ENCODE measurements around the gene ARHGEF7. TPM values are rescaled to one million over a fixed set of nuclear protein-coding genes. Genes with fewer than 3 reads are reported as not detected.

The ARHGEF7 gene
- total RNA-seq, 1 donor from 2014 or later: 63.2 TPM

DNA sequence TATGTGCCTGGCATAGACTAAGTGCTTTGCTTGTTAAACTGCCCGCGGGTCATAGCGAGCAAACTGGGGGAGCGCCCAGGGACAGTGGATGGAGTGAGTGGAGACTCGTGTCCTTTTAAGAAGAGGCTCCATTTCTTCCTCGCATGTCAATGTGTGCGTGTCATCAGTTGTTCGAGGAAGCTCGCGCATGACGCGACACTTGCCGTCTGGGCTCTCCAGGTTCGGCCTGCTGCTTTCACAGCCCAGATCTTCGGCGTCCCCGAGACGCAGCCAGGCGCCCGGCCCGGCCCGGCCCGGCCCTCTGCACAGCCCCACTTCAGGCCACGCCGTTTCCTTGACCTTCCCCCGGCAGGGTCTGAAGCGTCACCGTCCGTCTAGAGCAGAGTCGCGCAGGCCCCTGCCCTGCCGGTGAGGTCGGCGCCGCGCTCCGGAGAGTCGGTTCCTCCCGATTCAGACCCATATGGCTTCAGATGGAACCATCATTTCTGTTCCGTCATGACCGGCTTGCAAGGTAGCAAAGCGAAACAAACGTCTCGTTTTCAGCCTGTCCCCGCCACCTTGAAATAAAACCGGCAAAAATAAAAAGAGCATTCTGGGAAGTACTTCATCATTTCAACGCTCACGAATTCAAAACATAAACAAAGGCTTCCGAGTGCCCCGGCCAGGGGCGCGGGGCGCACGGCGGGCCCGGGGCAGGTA is 599 bp upstream of the ARHGEF7 start:
- peak; percentile 77 for DNase-seq
- TF ChIP-seq, protein P1, sequence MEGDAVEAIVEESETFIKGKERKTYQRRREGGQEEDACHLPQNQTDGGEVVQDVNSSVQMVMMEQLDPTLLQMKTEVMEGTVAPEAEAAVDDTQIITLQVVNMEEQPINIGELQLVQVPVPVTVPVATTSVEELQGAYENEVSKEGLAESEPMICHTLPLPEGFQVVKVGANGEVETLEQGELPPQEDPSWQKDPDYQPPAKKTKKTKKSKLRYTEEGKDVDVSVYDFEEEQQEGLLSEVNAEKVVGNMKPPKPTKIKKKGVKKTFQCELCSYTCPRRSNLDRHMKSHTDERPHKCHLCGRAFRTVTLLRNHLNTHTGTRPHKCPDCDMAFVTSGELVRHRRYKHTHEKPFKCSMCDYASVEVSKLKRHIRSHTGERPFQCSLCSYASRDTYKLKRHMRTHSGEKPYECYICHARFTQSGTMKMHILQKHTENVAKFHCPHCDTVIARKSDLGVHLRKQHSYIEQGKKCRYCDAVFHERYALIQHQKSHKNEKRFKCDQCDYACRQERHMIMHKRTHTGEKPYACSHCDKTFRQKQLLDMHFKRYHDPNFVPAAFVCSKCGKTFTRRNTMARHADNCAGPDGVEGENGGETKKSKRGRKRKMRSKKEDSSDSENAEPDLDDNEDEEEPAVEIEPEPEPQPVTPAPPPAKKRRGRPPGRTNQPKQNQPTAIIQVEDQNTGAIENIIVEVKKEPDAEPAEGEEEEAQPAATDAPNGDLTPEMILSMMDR (IDR thresholded peaks at IDR 0.05): no peak
- no peaks in the 10 kb centered on the region for H3K9me3 ChIP-seq
- H3K4me3 ChIP-seq: peak overlapping the region; percentile 65
- H3K27me3 ChIP-seq: peaks cover 23% of the 10 kb centered on the region
- intact Hi-C loops (cut with DNase I): no loop called here
- peak; percentile 82 for ATAC-seq
- peak overlapping the region; percentile 72 for H3K27ac ChIP-seq
- peaks cover 12% of the 10 kb centered on the region for H3K4me1 ChIP-seq
- H3K36me3 ChIP-seq: no peaks in the 10 kb centered on the region

DNA sequence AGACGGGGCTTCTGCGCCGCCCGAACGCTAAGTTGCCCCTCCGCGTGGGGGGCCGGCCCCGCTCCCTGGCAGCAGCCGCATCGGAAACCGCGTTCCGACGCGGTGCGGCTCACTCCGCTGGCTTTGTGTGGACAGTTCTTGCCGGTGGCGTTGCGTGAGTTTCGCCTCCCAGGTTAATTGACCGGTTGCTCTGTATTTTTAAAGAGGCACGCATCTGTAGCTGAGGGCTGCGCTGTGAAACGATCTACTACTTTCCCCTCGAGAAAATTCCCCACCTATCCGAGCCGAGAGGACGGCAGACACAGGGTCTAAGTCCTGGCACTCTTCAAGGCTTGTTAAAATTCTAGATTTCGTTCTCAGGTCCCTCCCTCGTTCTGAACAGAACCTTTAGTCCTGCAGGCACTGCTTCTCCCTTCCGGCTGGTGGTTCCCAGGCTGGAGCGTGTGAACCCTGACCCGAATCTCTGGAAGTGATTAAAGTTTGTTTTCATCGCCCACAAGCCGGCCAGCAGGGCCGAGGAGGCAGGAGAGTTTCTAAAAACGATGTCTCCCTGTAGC is 933 bp downstream of the ARHGEF7 start:
- TF ChIP-seq, protein P1 (IDR thresholded peaks at IDR 0.05): no peak
- intact Hi-C loops (cut with DNase I): no loop called here
- Histone ChIP-seq H3K27me3 (peaks cover 23% of the 10 kb centered on the region), H3K4me1 (peaks cover 22% of the 10 kb centered on the region), H3K36me3 (no peaks in the 10 kb centered on the region), H3K9me3 (no peaks in the 10 kb centered on the region), H3K4me3 (peak overlapping the region; percentile 65), H3K27ac (peak overlapping the region; percentile 66)
- DNase-seq (no peak), ATAC-seq (peak; percentile 38)

DNA sequence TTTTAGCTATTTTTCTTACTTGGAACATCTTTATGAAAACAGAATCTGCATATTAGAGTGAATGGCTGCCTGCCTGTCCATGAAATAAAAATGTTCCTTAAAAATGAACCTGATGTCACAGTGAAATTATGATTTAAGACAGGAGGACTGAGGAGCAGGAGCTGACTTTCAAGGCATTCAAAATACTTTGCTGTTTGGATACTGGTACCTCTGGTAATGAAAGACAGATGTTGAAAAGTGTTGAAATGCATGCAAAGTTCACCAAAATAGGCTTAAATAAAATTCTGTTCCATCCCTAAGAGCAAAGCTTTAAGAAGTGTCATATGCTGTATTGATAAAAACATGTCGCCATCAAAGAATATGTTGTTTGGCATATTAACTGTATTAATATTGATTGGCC is 1.7 kb downstream of the ARHGEF7 start:
- intact Hi-C loops (cut with DNase I): no loop called here
- no peaks in the 10 kb centered on the region for H3K36me3 ChIP-seq
- H3K27me3 ChIP-seq: peaks cover 23% of the 10 kb centered on the region
- no peak overlapping the region for H3K27ac ChIP-seq
- peaks cover 22% of the 10 kb centered on the region for H3K4me1 ChIP-seq
- TF ChIP-seq, protein P1 (IDR thresholded peaks at IDR 0.05): no peak
- DNase-seq (no peak), ATAC-seq (no peak)
- H3K9me3 ChIP-seq: no peaks in the 10 kb centered on the region
- no peak overlapping the region for H3K4me3 ChIP-seq

DNA sequence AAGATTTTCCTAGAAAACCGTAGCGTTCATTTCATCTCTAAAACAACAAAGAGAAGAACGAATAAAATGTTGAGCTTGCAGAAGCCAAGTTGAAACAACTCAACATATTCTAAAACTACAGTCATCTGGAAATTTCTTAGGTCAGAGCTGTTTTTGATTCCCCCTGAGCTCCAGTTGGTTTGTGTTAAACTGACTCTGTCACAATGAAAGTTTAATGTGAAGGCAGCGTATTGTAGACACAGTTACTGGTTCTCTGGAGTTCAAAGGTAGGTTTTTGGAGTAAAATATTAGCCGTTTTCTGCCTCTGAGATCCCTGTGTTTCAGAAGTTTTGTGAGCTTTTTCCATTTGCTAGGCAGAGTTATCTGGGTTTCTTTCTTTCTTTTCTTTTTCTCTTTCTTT is 2.2 kb downstream of the ARHGEF7 start:
- Histone ChIP-seq H3K9me3 (no peaks in the 10 kb centered on the region), H3K4me3 (no peak overlapping the region), H3K36me3 (no peaks in the 10 kb centered on the region), H3K27me3 (peaks cover 20% of the 10 kb centered on the region), H3K4me1 (peaks cover 22% of the 10 kb centered on the region), H3K27ac (no peak overlapping the region)
- intact Hi-C loops (cut with DNase I): no loop called here
- ATAC-seq (no peak), DNase-seq (no peak)
- TF ChIP-seq, protein P1 (IDR thresholded peaks at IDR 0.05): no peak

DNA sequence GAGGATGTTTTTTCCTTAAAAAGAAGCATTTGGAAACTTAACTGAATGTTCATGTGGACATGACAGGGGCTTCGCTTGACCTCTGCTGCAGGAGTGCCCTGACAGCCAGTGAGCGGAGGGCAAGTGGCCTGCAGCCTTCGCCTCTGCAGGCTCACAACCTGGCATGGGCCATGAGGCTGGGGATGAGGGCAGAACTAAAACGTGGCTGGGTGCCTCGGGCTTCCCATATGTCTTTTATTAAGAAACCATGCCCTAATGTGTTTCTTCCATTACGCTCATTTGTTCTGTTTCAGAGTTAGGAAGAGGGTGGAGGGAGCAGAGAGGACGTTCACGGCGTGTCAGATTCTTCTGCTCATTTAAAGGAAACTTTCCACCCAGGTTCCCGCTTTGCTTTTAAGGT is 2.9 kb downstream of the ARHGEF7 start:
- no peak overlapping the region for H3K4me3 ChIP-seq
- peaks cover 17% of the 10 kb centered on the region for H3K27me3 ChIP-seq
- H3K4me1 ChIP-seq: peaks cover 27% of the 10 kb centered on the region
- DNase-seq (no peak), ATAC-seq (no peak)
- no peaks in the 10 kb centered on the region for H3K9me3 ChIP-seq
- intact Hi-C loops (cut with DNase I): no loop called here
- TF ChIP-seq, protein P1 (IDR thresholded peaks at IDR 0.05): no peak
- no peaks in the 10 kb centered on the region for H3K36me3 ChIP-seq
- H3K27ac ChIP-seq: no peak overlapping the region
